SK-N-SH (cell line): ENCODE data around the gene SYNE2. TPM values are rescaled to one million over a fixed set of nuclear protein-coding genes. Genes with fewer than 3 reads are reported as not detected.

Experiments
- CTCF ChIA-PET: fragments of 300-600, 350-600 bp; formaldehyde crosslinking; extraction: SDS; loops from one replicate; lab custom pipeline; 2021; lab: Yijun Ruan, JAX
- POLR2A ChIA-PET: fragments of 350-600 bp; sonication (Branson Sonifier 250); formaldehyde crosslinking; extraction: SDS; loops from one replicate; lab custom pipeline; 2020; ENCODE audit warnings: antibody characterized with exemption, inconsistent platforms; lab: Yijun Ruan, JAX
- DNase-seq: peaks from one replicate; pipeline ENCODE4 v3.0.0; 2012
- H2AFZ ChIP-seq: fragments of 200-600 bp; sonication (generic); 2 replicates; pipeline ENCODE4 v1.8.1; 2016; ENCODE audit warnings: antibody characterized with exemption, mild to moderate bottlenecking, low read depth
- H3F3A ChIP-seq: fragments of 200-600 bp; sonication (generic); replicated peaks from 2 replicates; pipeline ENCODE3; 2016; ENCODE audit warnings: antibody characterized with exemption, mild to moderate bottlenecking; ENCODE audit not compliant: insufficient read depth
- H3K27ac ChIP-seq, 2 experiments: fragments of 200-500 bp in 1 of 2; fragments of 200-600 bp in 1 of 2; sonication (Bioruptor generic) in 1 of 2; sonication (generic), shearing (Covaris generic) in 1 of 2; 2 replicates each; pipeline versions ENCODE4 v1.5.1 to v1.6.1; 2014 to 2016; ENCODE audit warnings: low read depth in 2 of 2, inconsistent platforms in 1 of 2, low read length in 1 of 2, mild to moderate bottlenecking in 1 of 2, mixed read lengths in 1 of 2
- H3K27me3 ChIP-seq: fragments of 200-600 bp; sonication (generic), shearing (Covaris generic); 2 replicates; pipeline ENCODE4 v1.6.1; 2016; ENCODE audit warnings: mixed run types; ENCODE audit not compliant: insufficient read depth
- H3K36me3 ChIP-seq, 2 experiments: fragments of 200-500 bp in 1 of 2; fragments of 200-600 bp in 1 of 2; sonication (Bioruptor generic) in 1 of 2; sonication (generic) in 1 of 2; replicated peaks in 1 of 2; 2 replicates each; pipeline versions ENCODE3 to v1.5.1; 2014 to 2016; ENCODE audit warnings: low read length in 1 of 2, mild to moderate bottlenecking in 1 of 2; ENCODE audit not compliant: insufficient read depth in 2 of 2, control insufficient read depth in 1 of 2
- H3K4me1 ChIP-seq, 2 experiments: fragments of 200-500 bp in 1 of 2; fragments of 200-600 bp in 1 of 2; sonication (Bioruptor generic) in 1 of 2; sonication (generic), shearing (Covaris generic) in 1 of 2; 2 replicates each; pipeline versions ENCODE4 v1.5.1 to v1.6.1; 2014 to 2016; ENCODE audit warnings: low read depth in 1 of 2, low read length in 1 of 2, mixed run types in 1 of 2; ENCODE audit not compliant: insufficient read depth in 2 of 2, control insufficient read depth in 1 of 2
- H3K4me2 ChIP-seq: fragments of 200-600 bp; sonication (generic), shearing (Covaris generic); 2 replicates; pipeline ENCODE4 v1.6.1; 2017; ENCODE audit warnings: mixed run types
- H3K4me3 ChIP-seq, 2 experiments: fragments of 200-500 bp in 1 of 2; fragments of 200-600 bp in 1 of 2; sonication (Bioruptor generic) in 1 of 2; sonication (generic), shearing (Covaris generic) in 1 of 2; 2 replicates each; pipeline versions ENCODE4 v1.5.1 to v1.8.1; 2014 to 2016; ENCODE audit warnings: low read depth in 2 of 2, inconsistent platforms in 1 of 2, low read length in 1 of 2, mild to moderate bottlenecking in 1 of 2, mixed read lengths in 1 of 2, moderate library complexity in 1 of 2
- H3K79me2 ChIP-seq: fragments of 200-600 bp; sonication (generic); 2 replicates; pipeline ENCODE4 v1.8.1; 2017; ENCODE audit warnings: mild to moderate bottlenecking; ENCODE audit not compliant: insufficient read depth
- H3K9ac ChIP-seq: fragments of 200-600 bp; sonication (generic); 2 replicates; pipeline ENCODE4 v1.6.1; 2017; ENCODE audit warnings: mixed run types
- H3K9me2 ChIP-seq: fragments of 200-600 bp; sonication (generic); 2 replicates; pipeline ENCODE4 v1.6.1; 2017; ENCODE audit warnings: mixed run types
- H3K9me3 ChIP-seq: fragments of 200-600 bp; sonication (generic); 2 replicates; pipeline ENCODE4 v1.6.1; 2017; ENCODE audit warnings: mixed run types, mild to moderate bottlenecking, moderate library complexity
- H4K20me1 ChIP-seq: fragments of 200-600 bp; sonication (generic); 2 replicates; pipeline ENCODE4 v1.6.1; 2017; ENCODE audit warnings: mild to moderate bottlenecking, mixed run types; ENCODE audit not compliant: insufficient read depth
- CHD2 ChIP-seq: fragments of 150-350 bp; IDR thresholded peaks from 2 replicates; pipeline ENCODE4 v1.6.1; 2018; ENCODE audit warnings: low read length; ENCODE audit not compliant: partially characterized antibody
- EP300 ChIP-seq, 2 experiments: IDR thresholded peaks; 2 replicates each; pipeline versions ENCODE4 v1.4.0 to v1.6.1; 2012; ENCODE audit warnings: borderline replicate concordance in 1 of 2, low read depth in 1 of 2, low read length in 1 of 2
- GABPA ChIP-seq: IDR thresholded peaks from 2 replicates; pipeline ENCODE4 v1.4.0; 2012; ENCODE audit warnings: low read depth, mild to moderate bottlenecking
- GATA2 ChIP-seq: sonication (generic); formaldehyde crosslinking; IDR thresholded peaks from 2 replicates; pipeline ENCODE4 v1.5.0; 2020; ENCODE audit warnings: mild to moderate bottlenecking, missing genetic modification reagents
- JUND ChIP-seq: IDR thresholded peaks from 2 replicates; pipeline ENCODE4 v1.4.0; 2012
- MAX ChIP-seq: IDR thresholded peaks from 2 replicates; pipeline ENCODE4 v1.4.0; 2012; ENCODE audit warnings: low read depth
- MXI1 ChIP-seq: IDR thresholded peaks from 2 replicates; pipeline ENCODE4 v1.6.1; 2012; ENCODE audit warnings: mild to moderate bottlenecking, low read depth, low read length, improper control_type of control experiment
- PBX3 ChIP-seq: IDR thresholded peaks from 2 replicates; pipeline ENCODE4; 2012
- RCOR1 ChIP-seq: fragments of 150-350 bp; IDR thresholded peaks from 2 replicates; pipeline ENCODE4 v1.6.1; 2017; ENCODE audit warnings: antibody characterized with exemption, low read length
- RXRA ChIP-seq: IDR thresholded peaks from 2 replicates; pipeline ENCODE4 v1.4.0; 2012; ENCODE audit warnings: low read depth, mild to moderate bottlenecking, borderline replicate concordance
- SIN3A ChIP-seq: IDR thresholded peaks from 2 replicates; pipeline ENCODE4 v1.6.1; 2012; ENCODE audit warnings: low read depth, mild to moderate bottlenecking, low read length, moderate library complexity, borderline replicate concordance
- SMC3 ChIP-seq: IDR thresholded peaks from 2 replicates; pipeline ENCODE4 v1.6.1; 2012; ENCODE audit warnings: low read depth, low read length, improper control_type of control experiment
- TCF12 ChIP-seq: IDR thresholded peaks from 2 replicates; pipeline ENCODE4 v1.4.0; 2012
- YY1 ChIP-seq: IDR thresholded peaks from 2 replicates; pipeline ENCODE4 v1.4.0; 2012; ENCODE audit warnings: low read depth, mild to moderate bottlenecking
- WGBS: methylation state at CpG from one replicate; pipeline ENCODE4 v1.1.6; 2017; ENCODE audit warnings: low lambda C conversion rate; 5-methylcytosine and 5-hydroxymethylcytosine counted together
- polyA plus RNA-seq, 3 experiments: library from polyadenylated mRNA; depleted of rRNA; stranded (reverse); fragments of >200 nt; gene quantifications; 2 replicates each; pipeline ENCODE4 v1.2.3, GENCODE V29; 2012
- TF ChIP-seq, protein P1 (sequence below): fragments of 200-600 bp; sonication (generic); IDR thresholded peaks from 2 replicates; pipeline ENCODE4 v1.6.1; 2017; ENCODE audit warnings: antibody characterized with exemption, mild to moderate bottlenecking, moderate library complexity
- TF ChIP-seq, protein P2 (sequence below): IDR thresholded peaks from 2 replicates; pipeline ENCODE4 v1.4.0; 2012; ENCODE audit warnings: low read depth, borderline replicate concordance
- TF ChIP-seq, protein P3 (sequence below): fragments of 150-350 bp; IDR thresholded peaks from 2 replicates; pipeline ENCODE4 v1.6.1; 2017; ENCODE audit warnings: antibody characterized with exemption, low read length, low read depth, borderline replicate concordance

Gene SYNE2
- polyA plus RNA-seq, 1 of the 3 experiments (the other 2 are of a cell fraction) = 7.1 TPM

DNA sequence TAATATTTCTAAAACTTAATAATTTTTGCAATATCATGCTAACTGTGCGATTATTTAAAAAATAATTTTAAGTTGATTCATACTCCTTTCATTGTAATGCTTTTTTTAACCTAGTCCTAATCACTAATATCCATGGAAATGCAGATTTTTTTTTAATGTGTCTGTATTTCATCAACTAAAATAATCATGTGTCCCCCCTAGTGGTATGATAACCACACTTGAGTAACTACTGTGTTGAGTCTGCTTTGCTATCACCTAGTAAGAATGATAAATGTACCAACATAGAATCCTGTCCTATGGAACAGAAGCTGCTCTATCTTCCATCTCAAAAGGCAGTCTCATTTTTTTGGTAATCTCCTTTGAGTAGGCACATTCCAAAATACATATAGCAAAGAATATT lies 19.1 kb upstream of the SYNE2 start:
- peak; percentile 13 for DNase-seq
- H4K20me1 ChIP-seq = no peaks in the 10 kb centered on the region
- H3K27ac ChIP-seq = no peak overlapping the region
- H3K36me3 ChIP-seq = no peaks in the 10 kb centered on the region
- ChIA-PET POLR2A (no interaction called here), CTCF (interaction anchor here (1.2 kb wide), 1 partner anchor 461 kb away, joined by 3 read pairs; the partner anchor contains the start of gene ESR2)
- H3K9ac ChIP-seq = no peak overlapping the region
- H2AFZ ChIP-seq = no peak overlapping the region
- H3K4me1 ChIP-seq = no peaks in the 10 kb centered on the region; a peak in 1 of 4 replicates
- no peaks in the 10 kb centered on the region for H3K27me3 ChIP-seq
- H3K79me2 ChIP-seq = no peaks in the 10 kb centered on the region
- H3F3A ChIP-seq = no peaks in the 10 kb centered on the region
- WGBS = 96% methylated on average over 1 of the region's 1 CpG
- H3K4me2 ChIP-seq = no peak overlapping the region
- H3K4me3 ChIP-seq = no peak overlapping the region
- TF ChIP-seq TCF12 = no peak
- TF ChIP-seq, protein P1, sequence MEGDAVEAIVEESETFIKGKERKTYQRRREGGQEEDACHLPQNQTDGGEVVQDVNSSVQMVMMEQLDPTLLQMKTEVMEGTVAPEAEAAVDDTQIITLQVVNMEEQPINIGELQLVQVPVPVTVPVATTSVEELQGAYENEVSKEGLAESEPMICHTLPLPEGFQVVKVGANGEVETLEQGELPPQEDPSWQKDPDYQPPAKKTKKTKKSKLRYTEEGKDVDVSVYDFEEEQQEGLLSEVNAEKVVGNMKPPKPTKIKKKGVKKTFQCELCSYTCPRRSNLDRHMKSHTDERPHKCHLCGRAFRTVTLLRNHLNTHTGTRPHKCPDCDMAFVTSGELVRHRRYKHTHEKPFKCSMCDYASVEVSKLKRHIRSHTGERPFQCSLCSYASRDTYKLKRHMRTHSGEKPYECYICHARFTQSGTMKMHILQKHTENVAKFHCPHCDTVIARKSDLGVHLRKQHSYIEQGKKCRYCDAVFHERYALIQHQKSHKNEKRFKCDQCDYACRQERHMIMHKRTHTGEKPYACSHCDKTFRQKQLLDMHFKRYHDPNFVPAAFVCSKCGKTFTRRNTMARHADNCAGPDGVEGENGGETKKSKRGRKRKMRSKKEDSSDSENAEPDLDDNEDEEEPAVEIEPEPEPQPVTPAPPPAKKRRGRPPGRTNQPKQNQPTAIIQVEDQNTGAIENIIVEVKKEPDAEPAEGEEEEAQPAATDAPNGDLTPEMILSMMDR = peak; percentile 21; the same call in 1 of the 2 replicates
- H3K9me2 ChIP-seq = no peaks in the 10 kb centered on the region
- no peaks in the 10 kb centered on the region for H3K9me3 ChIP-seq

- WGBS = 20% methylated on average over 1 of the region's 1 CpG
- no peak for DNase-seq
- POLR2A ChIA-PET = no interaction called here
Observed at GRCh38 chr14:63840981-63841380, 11.8 kb upstream of the SYNE2 start.

GRCh38 chr14:63843796-63844195 lies 9.0 kb upstream of the SYNE2 start:
- ChIA-PET POLR2A (no interaction called here), CTCF (no interaction called here)
- no peaks in the 10 kb centered on the region; a peak in 1 of 4 replicates for H3K4me1 ChIP-seq
- H3K79me2 ChIP-seq = no peaks in the 10 kb centered on the region
- H3K27ac ChIP-seq = no peak overlapping the region
- no peak overlapping the region for H3K9ac ChIP-seq
- H3K9me2 ChIP-seq = no peaks in the 10 kb centered on the region
- H3K4me3 ChIP-seq = no peak overlapping the region
- H2AFZ ChIP-seq = no peak overlapping the region
- no peaks in the 10 kb centered on the region for H3K36me3 ChIP-seq
- WGBS = 79% methylated on average over 3 of the region's 3 CpGs
- H3K9me3 ChIP-seq = no peaks in the 10 kb centered on the region; the same call in 1 of the 2 replicates
- no peak for DNase-seq
- H4K20me1 ChIP-seq = no peaks in the 10 kb centered on the region
- H3K27me3 ChIP-seq = no peaks in the 10 kb centered on the region
- no peak overlapping the region for H3K4me2 ChIP-seq
- H3F3A ChIP-seq = no peaks in the 10 kb centered on the region
- TF ChIP-seq RCOR1 (no peak), MAX (no peak), PBX3 (no peak), YY1 (no peak), JUND (no peak), GABPA (no peak), MXI1 (no peak), RXRA (no peak), EP300 (IDR thresholded peaks at IDR 0.05; ENCODE audit: borderline replicate concordance in 1 of 2, low read depth in 1 of 2, low read length in 1 of 2) (no peak)
- TF ChIP-seq, protein P1 = no peak

More at GRCh38 chr14:63840981-63841380, 11.8 kb upstream of the SYNE2 start:
- Histone ChIP-seq H3F3A (no peaks in the 10 kb centered on the region), H3K4me3 (no peak overlapping the region), H3K9me2 (no peaks in the 10 kb centered on the region), H3K27ac (no peak overlapping the region), H3K9me3 (no peaks in the 10 kb centered on the region; the same call in 1 of the 2 replicates), H4K20me1 (no peaks in the 10 kb centered on the region), H3K4me2 (no peak overlapping the region), H3K9ac (no peak overlapping the region), H3K79me2 (no peaks in the 10 kb centered on the region), H2AFZ (no peak overlapping the region)
- CTCF ChIA-PET = no interaction called here
- no peak for TF ChIP-seq GATA2
- no peak for TF ChIP-seq JUND
- no peak for TF ChIP-seq SIN3A
- no peak for TF ChIP-seq SMC3
- TF ChIP-seq, protein P2, sequence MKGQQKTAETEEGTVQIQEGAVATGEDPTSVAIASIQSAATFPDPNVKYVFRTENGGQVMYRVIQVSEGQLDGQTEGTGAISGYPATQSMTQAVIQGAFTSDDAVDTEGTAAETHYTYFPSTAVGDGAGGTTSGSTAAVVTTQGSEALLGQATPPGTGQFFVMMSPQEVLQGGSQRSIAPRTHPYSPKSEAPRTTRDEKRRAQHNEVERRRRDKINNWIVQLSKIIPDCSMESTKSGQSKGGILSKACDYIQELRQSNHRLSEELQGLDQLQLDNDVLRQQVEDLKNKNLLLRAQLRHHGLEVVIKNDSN = no peak
- TF ChIP-seq CHD2 = no peak
- TF ChIP-seq, protein P3, sequence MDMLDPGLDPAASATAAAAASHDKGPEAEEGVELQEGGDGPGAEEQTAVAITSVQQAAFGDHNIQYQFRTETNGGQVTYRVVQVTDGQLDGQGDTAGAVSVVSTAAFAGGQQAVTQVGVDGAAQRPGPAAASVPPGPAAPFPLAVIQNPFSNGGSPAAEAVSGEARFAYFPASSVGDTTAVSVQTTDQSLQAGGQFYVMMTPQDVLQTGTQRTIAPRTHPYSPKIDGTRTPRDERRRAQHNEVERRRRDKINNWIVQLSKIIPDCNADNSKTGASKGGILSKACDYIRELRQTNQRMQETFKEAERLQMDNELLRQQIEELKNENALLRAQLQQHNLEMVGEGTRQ = no peak
- TF ChIP-seq, all 33 proteins: peak for 0
- Histone ChIP-seq H3K27me3 (no peaks in the 10 kb centered on the region), H3K4me1 (no peaks in the 10 kb centered on the region; a peak in 1 of 4 replicates), H3K36me3 (no peaks in the 10 kb centered on the region)
